ENCODE data around the gene CTSZ. TPM values are rescaled to one million over a fixed set of nuclear protein-coding genes. Genes with fewer than 3 reads are reported as not detected.

Gene CTSZ
- total RNA-seq, 5 donors from 2014 or later (not counting 1 experiment from before 2014, with no cell fraction given) = 16.8 to 37.1 (median 26.1) TPM

DNA sequence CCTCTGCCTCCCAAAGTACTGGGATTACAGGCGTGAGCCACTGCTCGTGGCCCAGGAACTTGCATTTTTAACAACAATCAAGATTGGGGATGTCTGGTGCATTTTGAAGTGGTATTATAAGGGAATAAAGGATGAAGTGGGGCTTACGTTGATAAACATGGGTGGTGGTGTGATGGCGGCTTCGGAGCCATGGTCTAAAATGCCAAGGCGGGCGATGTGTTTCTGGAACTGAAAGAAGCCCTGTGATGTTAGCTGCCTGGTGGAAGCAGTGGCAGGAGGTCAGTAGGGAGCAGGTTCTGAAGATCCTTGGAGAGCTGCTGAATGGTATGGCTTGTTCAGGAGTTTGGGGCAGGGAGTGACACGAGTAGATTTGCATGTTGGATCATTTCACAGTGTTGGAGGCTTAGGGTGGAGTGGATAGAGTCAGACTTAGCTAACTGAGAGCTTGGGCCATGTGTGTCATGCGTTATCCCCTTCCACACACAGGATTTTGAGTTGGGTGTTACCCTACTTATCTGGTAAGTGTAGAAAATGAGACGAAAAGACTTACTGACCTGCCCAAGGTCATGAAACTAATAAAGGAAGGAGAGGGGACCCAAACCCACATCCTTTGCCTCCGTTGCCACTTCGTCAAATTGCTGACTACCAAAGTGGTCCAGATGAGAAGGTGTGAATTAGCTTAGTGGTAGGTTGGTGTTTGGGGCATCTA is 24.5 kb downstream of the CTSZ start:
- peak overlapping the region; percentile 89 to 90 for H3K4me3 ChIP-seq (ENCODE audit: control insufficient read depth in 1 of 2, extremely low read depth in 1 of 2, low read length in 1 of 2)
- POLR2A ChIA-PET = interaction anchor here (0.6 kb wide), 3 partner anchors 94 to 599 kb away, joined by 3 to 5 read pairs (median 4); no protein-coding TSS in a partner anchor
- H3K4me3 Mint-ChIP-seq = peak overlapping the region; percentile 52 to 91 (median 88)
- CTCF ChIA-PET = interaction anchor here (0.6 to 0.7 kb wide), 4 partner anchors 42 to 499 kb away, joined by 3 to 9 read pairs (median 4); no protein-coding TSS in a partner anchor
- H3K27me3 Mint-ChIP-seq = no peaks in the 10 kb centered on the region
- no peaks in the 10 kb centered on the region for H3K27me3 ChIP-seq (replicated peaks in 1 of 2; ENCODE audit: control insufficient read depth in 2 of 2, extremely low read depth in 1 of 2, insufficient read depth in 2 of 2, low read length in 1 of 2)
- H3K4me1 ChIP-seq (ENCODE audit: control insufficient read depth in 1 of 2, extremely low read depth in 1 of 2, insufficient read depth in 2 of 2, low read length in 2 of 2) = peaks cover 10 to 42% of the 10 kb centered on the region in 2 experiments
- peaks cover 17% of the 10 kb centered on the region for H3K36me3 Mint-ChIP-seq
- H3K4me1 Mint-ChIP-seq = peaks cover 38 to 47% (median 45%) of the 10 kb centered on the region in 3 donors
- no peaks in the 10 kb centered on the region for H3K9me3 Mint-ChIP-seq
- H3K9me3 ChIP-seq = no peaks in the 10 kb centered on the region
- H3K27ac Mint-ChIP-seq = peak overlapping the region; percentile 65 to 91
- DNase-seq = peak in 5 of 35 experiments; percentile 15 to 68 (median 16)
- peaks cover 0 to 25% of the 10 kb centered on the region in 2 donors for H3K36me3 ChIP-seq (ENCODE audit: control insufficient read depth in 2 of 2, extremely low read depth in 1 of 2, insufficient read depth in 1 of 2, low read length in 1 of 2)
- no peak for ATAC-seq (replicated peaks in 1 of 4)
- 70% methylated on average over 6 of the region's 12 CpGs for WGBS (ENCODE audit: insufficient coverage)
- peak overlapping the region; percentile 51 for H3K27ac ChIP-seq (ENCODE audit: low read length)

DNA sequence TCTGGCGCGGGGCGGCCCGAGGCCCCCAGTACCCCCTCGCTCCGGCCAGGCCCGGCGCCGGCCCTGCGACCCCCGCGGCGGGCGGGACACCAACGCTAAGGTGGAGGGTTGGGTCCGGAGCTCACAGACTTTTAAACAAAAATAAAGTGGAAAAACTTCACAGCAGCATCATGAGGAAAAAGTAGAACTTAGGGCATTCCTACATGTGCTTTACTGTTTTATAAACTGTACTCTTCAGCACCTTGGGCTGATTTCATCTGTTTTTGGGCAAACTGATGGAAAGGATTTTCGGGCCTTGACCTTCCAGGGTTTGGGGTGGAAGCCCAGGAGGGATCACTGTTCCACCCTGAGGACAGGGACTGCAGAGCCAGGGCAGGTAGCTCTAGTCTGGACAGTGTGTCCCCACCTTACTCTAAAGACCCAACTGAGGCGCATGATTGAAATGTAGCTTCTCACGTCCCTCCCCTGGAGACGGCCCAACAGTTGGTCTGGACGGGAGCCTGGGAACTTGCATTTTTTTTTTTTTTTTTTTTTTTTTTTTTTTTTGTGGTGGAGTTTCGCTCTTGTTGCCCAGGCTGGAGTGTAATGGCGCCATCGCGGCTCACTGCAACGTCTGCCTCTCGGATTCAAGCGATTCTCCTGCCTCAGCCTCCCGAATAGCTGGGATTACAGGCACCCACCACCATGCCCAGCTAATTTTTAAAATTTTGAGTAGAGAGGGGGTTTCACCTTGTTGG is 25.3 kb downstream of the CTSZ start:
- Mint-ChIP-seq H3K27ac (peak overlapping the region; percentile 83 to 91), H3K27me3 (no peaks in the 10 kb centered on the region), H3K4me3 (peak overlapping the region; percentile 52 to 91 (median 88)), H3K4me1 (peaks cover 38 to 46% (median 44%) of the 10 kb centered on the region in 3 donors), H3K9me3 (peaks cover 0 to 1% (median 0%) of the 10 kb centered on the region in 3 donors), H3K36me3 (peaks cover 9% of the 10 kb centered on the region)
- Histone ChIP-seq H3K36me3 (ENCODE audit: control insufficient read depth in 2 of 2, extremely low read depth in 1 of 2, insufficient read depth in 1 of 2, low read length in 1 of 2) (peaks cover 0 to 17% of the 10 kb centered on the region in 2 donors), H3K4me1 (ENCODE audit: control insufficient read depth in 1 of 2, extremely low read depth in 1 of 2, insufficient read depth in 2 of 2, low read length in 2 of 2) (peaks cover 10 to 42% of the 10 kb centered on the region in 2 experiments), H3K27me3 (replicated peaks in 1 of 2; ENCODE audit: control insufficient read depth in 2 of 2, extremely low read depth in 1 of 2, insufficient read depth in 2 of 2, low read length in 1 of 2) (no peaks in the 10 kb centered on the region), H3K9me3 (no peaks in the 10 kb centered on the region), H3K4me3 (ENCODE audit: control insufficient read depth in 1 of 2, extremely low read depth in 1 of 2, low read length in 1 of 2) (peak overlapping the region; percentile 89 to 90), H3K27ac (ENCODE audit: low read length) (peak overlapping the region; percentile 51)
- ATAC-seq (replicated peaks in 1 of 4) (peak; percentile 2 to 10 (median 6)), DNase-seq (peak in 2 of 35 experiments; percentile 17 to 40)
- ChIA-PET CTCF (interaction anchor here (0.6 to 0.7 kb wide), 8 partner anchors 32 to 475 kb away, joined by 3 to 14 read pairs (median 4); no protein-coding TSS in a partner anchor), POLR2A (no interaction called here)
- 0% methylated on average over 4 of the region's 29 CpGs for WGBS (ENCODE audit: insufficient coverage)

- no peaks in the 10 kb centered on the region for H3K9me3 ChIP-seq
- H3K4me1 Mint-ChIP-seq = peaks cover 38 to 41% (median 41%) of the 10 kb centered on the region in 3 donors
- ChIA-PET CTCF (interaction anchor here (0.6 to 0.7 kb wide), 5 partner anchors 33 to 476 kb away, joined by 3 to 14 read pairs (median 4); no protein-coding TSS in a partner anchor), POLR2A (no interaction called here)
- H3K4me3 ChIP-seq (ENCODE audit: control insufficient read depth in 1 of 2, extremely low read depth in 1 of 2, low read length in 1 of 2) = peak within 1 kb of the TSS; percentile 89 to 90
- peaks cover 0 to 9% (median 0%) of the 10 kb centered on the region in 3 donors for H3K9me3 Mint-ChIP-seq
- H3K27ac Mint-ChIP-seq = peak within 1 kb of the TSS; percentile 83 to 91
- H3K27me3 Mint-ChIP-seq = no peaks in the 10 kb centered on the region
- H3K4me1 ChIP-seq (ENCODE audit: control insufficient read depth in 1 of 2, extremely low read depth in 1 of 2, insufficient read depth in 2 of 2, low read length in 2 of 2) = peaks cover 10 to 40% of the 10 kb centered on the region in 2 experiments
- H3K4me3 Mint-ChIP-seq = peak within 1 kb of the TSS; percentile 52 to 91 (median 88)
- H3K27ac ChIP-seq (ENCODE audit: low read length) = peak within 1 kb of the TSS; percentile 69
- 7% methylated on average over 95 of the region's 109 CpGs for WGBS (ENCODE audit: insufficient coverage)
- DNase-seq = peak; percentile 67 to 94 (median 83)
- H3K27me3 ChIP-seq (replicated peaks in 1 of 2; ENCODE audit: control insufficient read depth in 2 of 2, extremely low read depth in 1 of 2, insufficient read depth in 2 of 2, low read length in 1 of 2) = no peaks in the 10 kb centered on the region
- H3K36me3 ChIP-seq (ENCODE audit: control insufficient read depth in 2 of 2, extremely low read depth in 1 of 2, insufficient read depth in 1 of 2, low read length in 1 of 2) = peaks cover 0 to 10% of the 10 kb centered on the region in 2 donors
- peak; percentile 89 to 94 (median 92) for ATAC-seq (replicated peaks in 1 of 4)
- H3K36me3 Mint-ChIP-seq = peaks cover 8% of the 10 kb centered on the region
Measured at GRCh38 chr20:58980711-58981627, 26.1 kb downstream of the CTSZ start, which contains the start of gene NELFCD. Gene NELFCD (plus strand): TSS chr20:58981256. CDS start chr20:58981310, 54 bp downstream.

- H3K4me3 ChIP-seq (ENCODE audit: control insufficient read depth in 1 of 2, extremely low read depth in 1 of 2, low read length in 1 of 2) = no peak overlapping the region
- no peaks in the 10 kb centered on the region for H3K36me3 ChIP-seq (ENCODE audit: control insufficient read depth in 2 of 2, extremely low read depth in 1 of 2, insufficient read depth in 1 of 2, low read length in 1 of 2)
- POLR2A ChIA-PET = interaction anchor here in 1 of 2 donors (0.5 kb wide), 1 partner anchor 68 kb away, joined by 3 read pairs; no protein-coding TSS in a partner anchor
- ATAC-seq (replicated peaks in 1 of 4) (no peak), DNase-seq (no peak)
- H3K4me3 Mint-ChIP-seq = peak overlapping the region in 2 of 3 donors; percentile 11 to 29
- H3K36me3 Mint-ChIP-seq = peaks cover 3% of the 10 kb centered on the region
- 80% methylated on average over 5 of the region's 6 CpGs for WGBS (ENCODE audit: insufficient coverage)
- peaks cover 15 to 19% (median 18%) of the 10 kb centered on the region in 3 donors for H3K4me1 Mint-ChIP-seq
- H3K9me3 Mint-ChIP-seq = peaks cover 7 to 17% (median 8%) of the 10 kb centered on the region in 3 donors
- H3K9me3 ChIP-seq = peaks cover 2% of the 10 kb centered on the region
- H3K27me3 ChIP-seq (replicated peaks in 1 of 2; ENCODE audit: control insufficient read depth in 2 of 2, extremely low read depth in 1 of 2, insufficient read depth in 2 of 2, low read length in 1 of 2) = no peaks in the 10 kb centered on the region
- no peak overlapping the region for H3K27ac ChIP-seq (ENCODE audit: low read length)
- CTCF ChIA-PET = interaction anchor here (0.7 kb wide), 2 partner anchors 24 to 218 kb away, joined by 3 read pairs; no protein-coding TSS in a partner anchor
- no peaks in the 10 kb centered on the region for H3K27me3 Mint-ChIP-seq
- no peak overlapping the region for H3K27ac Mint-ChIP-seq
- H3K4me1 ChIP-seq (ENCODE audit: control insufficient read depth in 1 of 2, extremely low read depth in 1 of 2, insufficient read depth in 2 of 2, low read length in 2 of 2) = peaks cover 7 to 27% of the 10 kb centered on the region in 2 experiments
Measured at GRCh38 chr20:58978351-58979190, 28.5 kb downstream of the CTSZ start.

GRCh38 chr20:58976061-58976730 is 30.9 kb downstream of the CTSZ start:
- peaks cover 7 to 17% (median 8%) of the 10 kb centered on the region in 3 donors for H3K9me3 Mint-ChIP-seq
- Histone ChIP-seq H3K27me3 (replicated peaks in 1 of 2; ENCODE audit: control insufficient read depth in 2 of 2, extremely low read depth in 1 of 2, insufficient read depth in 2 of 2, low read length in 1 of 2) (no peaks in the 10 kb centered on the region), H3K9me3 (peaks cover 2% of the 10 kb centered on the region), H3K4me3 (ENCODE audit: control insufficient read depth in 1 of 2, extremely low read depth in 1 of 2, low read length in 1 of 2) (no peak overlapping the region), H3K36me3 (ENCODE audit: control insufficient read depth in 2 of 2, extremely low read depth in 1 of 2, insufficient read depth in 1 of 2, low read length in 1 of 2) (no peaks in the 10 kb centered on the region), H3K27ac (ENCODE audit: low read length) (no peak overlapping the region), H3K4me1 (ENCODE audit: control insufficient read depth in 1 of 2, extremely low read depth in 1 of 2, insufficient read depth in 2 of 2, low read length in 2 of 2) (peaks cover 0 to 7% of the 10 kb centered on the region in 2 experiments)
- no peak overlapping the region for H3K27ac Mint-ChIP-seq
- H3K4me3 Mint-ChIP-seq = no peak overlapping the region
- H3K4me1 Mint-ChIP-seq = peaks cover 0 to 3% (median 1%) of the 10 kb centered on the region in 3 donors
- ATAC-seq (replicated peaks in 1 of 4) = no peak
- no peaks in the 10 kb centered on the region for H3K27me3 Mint-ChIP-seq
- WGBS (ENCODE audit: insufficient coverage) = 100% methylated on average over 1 of the region's 3 CpGs
- POLR2A ChIA-PET = interaction anchor here in 1 of 2 donors (0.5 kb wide), 1 partner anchor 112 kb away, joined by 3 read pairs; no protein-coding TSS in a partner anchor
- peaks cover 3% of the 10 kb centered on the region for H3K36me3 Mint-ChIP-seq
- CTCF ChIA-PET = interaction anchor here in 1 of 2 donors (0.9 kb wide), 1 partner anchor 147 kb away, joined by 3 read pairs; no protein-coding TSS in a partner anchor
- no peak for DNase-seq

Data from T-cell (primary cell).